NB4 (cell line): ENCODE measurements around the gene PLA2G4A.

Experiments used
- DNase-seq: peaks from one replicate; pipeline ENCODE4 v3.0.0; 2010; ENCODE audit warnings: low read depth
- H3K4me3 ChIP-seq: one replicate; pipeline ENCODE4 v1.5.1; 2011; ENCODE audit warnings: mild to moderate bottlenecking, low read depth, low read length, moderate library complexity
- MYC ChIP-seq: IDR thresholded peaks from 2 replicates; pipeline ENCODE4 v1.6.1; 2011; ENCODE audit warnings: low read depth, low read length
- POLR2A ChIP-seq: IDR thresholded peaks from 2 replicates; pipeline ENCODE4 v1.6.1; 2011; ENCODE audit warnings: mild to moderate bottlenecking; ENCODE audit not compliant: insufficient read length; ENCODE audit errors: extremely low read depth
- TF ChIP-seq, protein P1 (sequence below): IDR thresholded peaks from one replicate; pipeline ENCODE4 v1.5.1; 2012; ENCODE audit warnings: low read depth, low read length
- TF ChIP-seq, protein P2 (sequence below): IDR thresholded peaks from 2 replicates; pipeline ENCODE4 v1.6.1; 2011; ENCODE audit warnings: low read depth, low read length

PLA2G4A gene

DNA sequence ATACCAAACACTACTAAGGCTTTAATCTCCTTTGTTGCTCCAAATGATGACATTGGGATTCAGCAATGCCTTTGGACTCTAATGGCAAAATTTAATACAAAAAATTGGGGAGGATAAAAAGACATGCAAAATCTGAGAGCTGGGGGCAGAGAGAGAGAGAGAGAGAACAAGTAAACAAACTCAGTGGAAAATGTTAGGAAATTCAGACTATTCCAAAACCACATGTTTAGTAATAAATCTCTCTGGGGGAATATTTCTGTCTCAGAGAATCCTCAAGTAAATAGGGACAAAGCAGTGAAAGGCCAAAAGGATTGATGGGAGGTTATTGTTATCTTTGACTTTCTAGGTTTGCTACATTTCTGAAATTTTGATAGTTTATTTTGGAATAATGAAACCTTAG is 65.7 kb downstream of the PLA2G4A start:
- no peak overlapping the region for H3K4me3 ChIP-seq
- TF ChIP-seq, protein P1, sequence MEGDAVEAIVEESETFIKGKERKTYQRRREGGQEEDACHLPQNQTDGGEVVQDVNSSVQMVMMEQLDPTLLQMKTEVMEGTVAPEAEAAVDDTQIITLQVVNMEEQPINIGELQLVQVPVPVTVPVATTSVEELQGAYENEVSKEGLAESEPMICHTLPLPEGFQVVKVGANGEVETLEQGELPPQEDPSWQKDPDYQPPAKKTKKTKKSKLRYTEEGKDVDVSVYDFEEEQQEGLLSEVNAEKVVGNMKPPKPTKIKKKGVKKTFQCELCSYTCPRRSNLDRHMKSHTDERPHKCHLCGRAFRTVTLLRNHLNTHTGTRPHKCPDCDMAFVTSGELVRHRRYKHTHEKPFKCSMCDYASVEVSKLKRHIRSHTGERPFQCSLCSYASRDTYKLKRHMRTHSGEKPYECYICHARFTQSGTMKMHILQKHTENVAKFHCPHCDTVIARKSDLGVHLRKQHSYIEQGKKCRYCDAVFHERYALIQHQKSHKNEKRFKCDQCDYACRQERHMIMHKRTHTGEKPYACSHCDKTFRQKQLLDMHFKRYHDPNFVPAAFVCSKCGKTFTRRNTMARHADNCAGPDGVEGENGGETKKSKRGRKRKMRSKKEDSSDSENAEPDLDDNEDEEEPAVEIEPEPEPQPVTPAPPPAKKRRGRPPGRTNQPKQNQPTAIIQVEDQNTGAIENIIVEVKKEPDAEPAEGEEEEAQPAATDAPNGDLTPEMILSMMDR: no peak
- no peak for TF ChIP-seq POLR2A
- TF ChIP-seq, protein P2, sequence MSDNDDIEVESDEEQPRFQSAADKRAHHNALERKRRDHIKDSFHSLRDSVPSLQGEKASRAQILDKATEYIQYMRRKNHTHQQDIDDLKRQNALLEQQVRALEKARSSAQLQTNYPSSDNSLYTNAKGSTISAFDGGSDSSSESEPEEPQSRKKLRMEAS: no peak
- no peak for TF ChIP-seq MYC
- DNase-seq: no peak

DNA sequence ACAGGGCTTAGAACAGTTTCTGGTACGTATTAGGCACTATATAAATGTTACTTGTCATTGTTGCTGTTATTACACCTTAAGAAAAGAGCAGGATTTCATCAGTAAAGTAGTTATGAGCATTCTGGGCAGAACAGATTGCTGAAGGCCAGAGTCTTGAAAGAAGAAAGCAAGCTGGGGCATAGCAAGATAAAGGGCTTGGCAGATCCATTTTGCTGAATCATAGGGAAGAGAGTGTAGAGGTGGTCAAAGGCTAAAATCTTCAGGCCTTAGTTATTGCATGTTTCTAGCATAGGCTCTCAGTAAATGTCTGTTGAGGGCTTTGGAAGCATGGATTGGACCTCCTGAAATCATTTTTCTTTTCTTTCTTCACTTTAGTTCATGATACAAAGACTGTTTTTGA is 67.5 kb downstream of the PLA2G4A start:
- H3K4me3 ChIP-seq: no peak overlapping the region
- no peak for TF ChIP-seq POLR2A
- TF ChIP-seq, protein P2: no peak
- TF ChIP-seq, protein P1: no peak
- TF ChIP-seq MYC: no peak
- DNase-seq: no peak

DNA sequence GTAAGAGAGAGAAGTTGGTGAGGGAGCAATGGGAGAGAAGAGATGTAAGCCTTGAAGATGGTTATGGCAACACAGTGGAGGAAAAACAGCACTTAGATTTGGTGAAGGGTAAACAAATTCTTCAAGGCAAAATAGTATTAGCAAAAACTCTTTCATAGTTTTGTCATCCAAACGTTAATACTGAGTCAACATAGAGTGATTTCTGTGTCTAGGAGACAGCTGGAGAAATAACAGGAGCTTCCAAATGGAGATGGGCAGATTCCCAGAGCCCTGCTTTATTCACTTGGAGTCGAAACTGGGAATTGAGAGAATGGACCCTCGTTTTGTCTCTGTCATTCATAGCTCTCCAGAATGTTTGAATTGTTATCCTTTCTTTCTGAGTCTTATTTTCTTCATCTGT is 68.3 kb downstream of the PLA2G4A start:
- TF ChIP-seq, protein P1: no peak
- TF ChIP-seq POLR2A (no peak), MYC (no peak)
- TF ChIP-seq, protein P2: no peak
- DNase-seq: no peak
- no peak overlapping the region for H3K4me3 ChIP-seq

DNA sequence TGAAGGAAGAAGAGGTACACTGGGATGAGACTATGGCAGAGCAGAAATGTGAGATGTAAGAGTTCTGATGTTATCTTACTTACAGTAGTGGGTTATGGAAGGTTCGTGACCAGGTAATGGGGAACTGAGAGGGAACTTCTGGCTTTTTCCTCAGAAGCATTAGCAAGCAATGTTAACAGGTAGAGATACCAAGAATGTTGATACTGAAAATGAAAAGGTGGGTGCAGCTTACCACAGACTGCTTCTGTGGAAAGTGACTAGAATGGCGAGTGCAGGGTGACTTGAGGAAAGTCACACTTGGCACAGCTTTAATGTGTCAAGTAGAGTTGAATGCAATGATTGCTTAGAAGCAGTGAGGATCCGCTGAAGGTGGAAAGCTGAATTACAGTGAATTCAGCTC is 70.8 kb downstream of the PLA2G4A start:
- DNase-seq: no peak
- no peak for TF ChIP-seq POLR2A
- TF ChIP-seq, protein P1: no peak
- TF ChIP-seq, protein P2: no peak
- TF ChIP-seq MYC: no peak
- H3K4me3 ChIP-seq: no peak overlapping the region

DNA sequence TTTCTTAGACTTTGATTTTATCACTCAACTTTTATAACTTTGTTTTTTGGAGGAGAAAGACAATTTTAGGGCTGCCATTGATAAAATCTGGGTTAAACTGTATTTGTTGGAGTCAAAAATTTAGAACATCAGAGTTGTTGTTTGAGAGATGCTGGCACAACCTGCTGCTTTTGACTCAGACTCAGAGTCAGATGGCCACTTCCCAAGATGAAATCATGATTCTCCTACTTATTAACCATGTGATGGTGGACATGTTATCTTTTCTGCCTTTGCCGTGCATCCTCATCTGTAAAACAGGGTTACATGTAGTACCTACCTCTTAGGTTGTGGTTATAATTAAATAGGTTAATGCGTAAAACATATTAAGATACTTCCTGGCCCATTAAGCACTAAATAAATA is 71.2 kb downstream of the PLA2G4A start:
- no peak for DNase-seq
- H3K4me3 ChIP-seq: no peak overlapping the region
- TF ChIP-seq POLR2A: no peak
- TF ChIP-seq, protein P1: no peak
- no peak for TF ChIP-seq MYC
- TF ChIP-seq, protein P2: no peak
